Glutamatergic neuron (in vitro differentiated cells): ENCODE measurements around the gene IFT52. TPM values are rescaled to one million over a fixed set of nuclear protein-coding genes. Genes with fewer than 3 reads are reported as not detected.

Experiments
- DNase-seq: peaks from one replicate; pipeline ENCODE4 v3.0.0; 2022
- H3K27ac Mint-ChIP-seq: one replicate; pipeline ENCODE4 v1.8.0; 2020; ENCODE audit warnings: mild to moderate bottlenecking, mixed read lengths, inconsistent platforms; ENCODE audit not compliant: unreplicated experiment
- H3K27me3 Mint-ChIP-seq: one replicate; pipeline ENCODE4 v1.8.0; 2020; ENCODE audit warnings: mild to moderate bottlenecking, moderate library complexity, mixed read lengths, inconsistent platforms; ENCODE audit not compliant: unreplicated experiment
- H3K36me3 Mint-ChIP-seq: one replicate; pipeline ENCODE4 v1.8.0; 2020; ENCODE audit warnings: mild to moderate bottlenecking, mixed read lengths, inconsistent platforms; ENCODE audit not compliant: unreplicated experiment
- H3K4me1 Mint-ChIP-seq: one replicate; pipeline ENCODE4 v1.8.0; 2020; ENCODE audit warnings: mild to moderate bottlenecking, low read depth, mixed read lengths, inconsistent platforms; ENCODE audit not compliant: unreplicated experiment
- H3K4me3 Mint-ChIP-seq: one replicate; pipeline ENCODE4 v1.8.0; 2020; ENCODE audit warnings: mild to moderate bottlenecking, mixed read lengths, inconsistent platforms; ENCODE audit not compliant: unreplicated experiment
- H3K9me3 Mint-ChIP-seq: one replicate; pipeline ENCODE4 v1.8.0; 2020; ENCODE audit warnings: mild to moderate bottlenecking, moderate library complexity, mixed read lengths, inconsistent platforms; ENCODE audit not compliant: unreplicated experiment
- CTCF ChIP-seq: fragments of 200-600 bp; sonication (generic); IDR thresholded peaks from one replicate; pipeline ENCODE4 v1.5.0; 2021; ENCODE audit not compliant: partially characterized antibody, unreplicated experiment
- total RNA-seq: library from RNA; stranded (reverse); fragmentation: NEBNext Ultra II Directional; extraction: Animal tissue kit (Norgen Biotek cat#: 25700); gene quantifications from one replicate; pipeline ENCODE4 v1.2.1, GENCODE V29; 2021; ENCODE audit not compliant: unreplicated experiment

Gene IFT52
- total RNA-seq, 1 donor from 2014 or later, result 40.3 TPM

GRCh38 chr20:43658723-43659419 lies 68.1 kb downstream of the IFT52 start:
- peaks cover 4% of the 10 kb centered on the region for H3K27me3 Mint-ChIP-seq
- H3K4me3 Mint-ChIP-seq, result no peak overlapping the region
- TF ChIP-seq CTCF, result no peak
- DNase-seq, result no peak
- peaks cover 7% of the 10 kb centered on the region for H3K9me3 Mint-ChIP-seq
- H3K36me3 Mint-ChIP-seq, result no peaks in the 10 kb centered on the region
- no peak overlapping the region for H3K27ac Mint-ChIP-seq
- no peaks in the 10 kb centered on the region for H3K4me1 Mint-ChIP-seq

- Mint-ChIP-seq H3K4me1 (no peaks in the 10 kb centered on the region), H3K4me3 (no peak overlapping the region), H3K27me3 (no peaks in the 10 kb centered on the region), H3K9me3 (no peaks in the 10 kb centered on the region), H3K27ac (no peak overlapping the region), H3K36me3 (no peaks in the 10 kb centered on the region)
- no peak for TF ChIP-seq CTCF
- DNase-seq, result no peak
Observed at GRCh38 chr20:43662943-43663655, 72.4 kb downstream of the IFT52 start.

GRCh38 chr20:43665466-43666176 lies 74.9 kb downstream of the IFT52 start:
- H3K9me3 Mint-ChIP-seq, result peaks cover 2% of the 10 kb centered on the region
- H3K27ac Mint-ChIP-seq, result no peak overlapping the region
- TF ChIP-seq CTCF, result no peak
- H3K36me3 Mint-ChIP-seq, result no peaks in the 10 kb centered on the region
- H3K4me3 Mint-ChIP-seq, result peak overlapping the region; percentile 53
- DNase-seq, result no peak
- H3K4me1 Mint-ChIP-seq, result no peaks in the 10 kb centered on the region
- no peaks in the 10 kb centered on the region for H3K27me3 Mint-ChIP-seq

- peak within 1 kb of the TSS; percentile 82 for H3K4me3 Mint-ChIP-seq
- no peaks in the 10 kb centered on the region for H3K27me3 Mint-ChIP-seq
- no peaks in the 10 kb centered on the region for H3K4me1 Mint-ChIP-seq
- peak within 1 kb of the TSS; percentile 48 for H3K27ac Mint-ChIP-seq
- peaks cover 2% of the 10 kb centered on the region for H3K9me3 Mint-ChIP-seq
- no peak for TF ChIP-seq CTCF
- no peaks in the 10 kb centered on the region for H3K36me3 Mint-ChIP-seq
- DNase-seq, result peak; percentile 80
Observed at GRCh38 chr20:43666376-43667328, 75.9 kb downstream of the IFT52 start, which contains the start of gene MYBL2. Gene MYBL2, plus strand, starts transcription at chr20:43667114. Its CDS starts 170 bp downstream, at chr20:43667284.
